Smooth muscle cell of the umbilical artery (primary cell): ENCODE results near the gene KIZ. TPM values are rescaled to one million over a fixed set of nuclear protein-coding genes. Genes with fewer than 3 reads are reported as not detected.

Experiments
- total RNA-seq: library from RNA; depleted of rRNA; stranded (reverse); fragments of >200 nt; gene quantifications from 2 replicates; pipeline ENCODE4 v1.2.3, GENCODE V29; 2014

The KIZ gene
- total RNA-seq = 13.7 and 20.5 TPM in 2 replicates

GRCh38 chr20:21125849-21126580 lies at the start of gene KIZ:
Gene KIZ, plus strand, starts transcription at chr20:21126082. Its CDS starts 34 bp downstream, at chr20:21126116.

GRCh38 chr20:21106171-21107017 lies 19.5 kb upstream of the KIZ start, which contains the start of gene LINC00237:
Gene LINC00237, minus strand, starts transcription at chr20:21106358.

Other genes with a start within 250 kb of the KIZ start
- not detected in 2 replicates for gene LINC00237, start 19.7 kb upstream of the KIZ start, total RNA-seq
- 86.7 and 110 TPM in 2 replicates for gene XRN2, start 177.2 kb downstream of the KIZ start, total RNA-seq